HG03039 (cell line): ENCODE data around the gene BRDT.
"Not testable (repeated sequence)": the region's sequence is repeated elsewhere in the genome, so short reads cannot be mapped to it uniquely, and the experiment has no call there.

Experiments used
- ATAC-seq: cut with Tn5 transposase; IDR thresholded peaks from one replicate; pipeline ENCODE4 v1.9.1; 2021; ENCODE audit warnings: mild to moderate bottlenecking, moderate library complexity; ENCODE audit not compliant: unreplicated experiment

The BRDT gene

DNA sequence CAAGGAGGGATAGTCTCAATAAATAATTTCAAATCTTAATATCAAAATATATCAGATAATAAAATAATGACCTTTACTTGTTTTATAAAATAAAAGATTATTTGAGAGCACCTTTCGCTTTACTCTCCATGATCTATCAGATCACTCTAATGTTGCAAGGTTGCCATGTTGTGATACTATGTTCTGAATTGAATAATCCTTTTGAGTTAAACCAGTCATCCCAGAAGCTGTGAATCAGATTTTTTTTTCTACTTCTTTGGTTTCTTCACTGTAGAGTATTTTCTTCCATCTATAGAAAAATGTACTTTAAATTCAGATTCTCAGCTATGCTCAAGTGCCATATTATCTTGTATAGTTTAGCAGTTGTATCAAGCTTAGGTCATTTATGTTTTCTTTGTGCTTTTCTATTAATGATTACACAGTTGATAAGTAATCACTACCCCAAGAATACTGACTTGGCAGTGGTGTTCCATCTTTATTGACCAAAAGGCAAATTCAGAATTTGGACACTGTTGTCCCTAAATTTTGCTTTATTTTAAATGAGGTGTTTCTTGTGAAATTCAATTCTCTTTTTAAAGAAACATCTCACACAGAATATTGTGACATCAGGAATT, 32.9 kb downstream of the BRDT start:
- no peak for ATAC-seq

GRCh38 chr1:91993256-91993655, 44.1 kb downstream of the BRDT start:
- no peak for ATAC-seq

DNA sequence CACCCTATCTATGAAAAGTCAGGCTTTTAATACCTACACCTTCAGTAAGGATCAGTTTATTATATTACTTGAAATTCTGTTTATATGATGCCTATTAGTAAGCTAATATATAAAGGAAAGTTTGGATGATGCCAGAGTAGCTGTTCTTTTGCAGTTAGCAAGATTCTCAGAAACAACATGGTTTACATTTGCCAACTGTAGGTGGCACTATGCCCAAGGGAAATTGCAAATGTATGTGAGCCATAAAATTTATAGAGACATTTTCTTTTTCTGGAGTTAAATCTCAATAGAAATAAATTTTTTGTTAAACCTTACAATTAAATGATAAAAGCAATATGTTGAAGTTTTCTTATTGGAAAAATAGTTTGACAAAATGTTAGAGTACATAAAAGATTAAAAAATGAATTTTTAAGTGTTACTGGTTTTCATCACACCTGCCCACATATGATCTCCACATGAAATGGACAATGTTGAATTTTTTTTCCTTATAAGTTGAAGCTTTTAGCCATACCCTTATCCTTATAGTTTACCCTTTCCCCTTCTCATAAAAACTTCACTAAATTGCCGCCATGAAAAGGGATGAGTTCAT, 48.5 kb downstream of the BRDT start:
- ATAC-seq: no peak

GRCh38 chr1:92004129-92004528, 54.9 kb downstream of the BRDT start:
- ATAC-seq: no peak

GRCh38 chr1:92013923-92014322, 64.7 kb downstream of the BRDT start:
- ATAC-seq: no peak

- no peak for ATAC-seq
These were observed 67.6 kb downstream of the BRDT start for GRCh38 chr1:92016720-92017316.

GRCh38 chr1:92017656-92018055, 68.5 kb downstream of the BRDT start:
- ATAC-seq: no peak

GRCh38 chr1:92026042-92026441, 76.8 kb downstream of the BRDT start:
- not testable (repeated sequence) for ATAC-seq

- no peak for ATAC-seq
These were observed 77.6 kb downstream of the BRDT start for GRCh38 chr1:92026806-92027205.

- ATAC-seq: no peak
These were observed 80.2 kb downstream of the BRDT start for GRCh38 chr1:92029241-92029922.

GRCh38 chr1:92030656-92031107, 81.5 kb downstream of the BRDT start:
- ATAC-seq: no peak

DNA sequence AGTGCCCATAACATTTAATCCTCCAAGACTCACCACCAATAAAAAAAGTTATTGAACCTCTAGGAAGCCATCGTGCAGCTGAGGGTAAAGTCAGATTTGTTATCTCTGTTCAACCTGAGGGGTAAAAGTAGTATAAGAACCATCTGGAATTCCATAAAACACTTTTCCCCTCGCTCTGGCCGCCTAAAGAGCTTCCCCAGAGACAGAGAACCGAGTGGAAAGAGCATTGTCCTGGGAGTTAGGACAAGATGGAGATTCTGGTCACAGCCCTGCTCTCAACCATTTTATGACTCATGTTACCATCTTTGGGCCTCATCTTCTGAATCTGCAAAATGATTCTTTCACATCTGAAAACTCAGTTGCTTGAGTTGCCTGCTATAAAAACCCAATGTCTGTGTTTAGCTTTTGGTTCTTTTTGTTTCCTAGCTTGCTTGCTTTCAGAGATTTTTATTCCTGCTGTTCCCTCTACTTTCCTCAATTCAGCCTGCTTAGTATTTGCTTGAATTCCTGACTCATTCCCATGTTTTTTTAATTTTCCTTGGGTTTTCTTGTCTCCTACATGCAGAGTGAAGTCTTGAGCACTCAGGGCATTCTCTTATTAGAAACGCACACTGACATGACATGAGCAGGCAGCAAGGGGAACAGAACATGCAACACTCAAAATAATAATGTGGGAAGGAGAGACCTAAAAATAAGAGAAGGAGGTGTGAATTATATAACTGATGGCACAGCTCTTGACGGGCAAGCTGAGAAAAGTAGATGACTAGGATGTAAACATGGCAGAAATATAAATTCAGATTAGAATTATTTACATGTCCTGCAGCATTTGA, 82.3 kb downstream of the BRDT start:
- no peak for ATAC-seq

DNA sequence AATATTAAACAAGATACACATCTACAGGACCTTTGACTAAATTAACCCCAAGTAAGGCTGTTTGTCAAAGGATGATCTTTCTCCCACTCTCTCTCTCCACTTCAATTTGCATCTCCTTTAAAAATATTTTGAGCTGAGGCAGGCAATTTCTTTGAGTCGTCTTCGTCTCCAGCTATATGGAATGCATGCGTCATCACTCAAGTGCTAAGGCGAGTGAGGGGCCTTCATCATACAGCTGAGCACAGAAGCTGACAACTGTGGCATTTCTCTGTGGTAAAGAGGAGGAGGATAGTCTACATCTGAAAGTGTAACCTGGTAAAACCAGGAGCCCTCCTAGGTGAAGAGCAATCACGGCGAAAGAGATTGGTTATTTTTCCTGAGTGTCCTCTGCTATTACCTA, 88.2 kb downstream of the BRDT start:
- no peak for ATAC-seq

DNA sequence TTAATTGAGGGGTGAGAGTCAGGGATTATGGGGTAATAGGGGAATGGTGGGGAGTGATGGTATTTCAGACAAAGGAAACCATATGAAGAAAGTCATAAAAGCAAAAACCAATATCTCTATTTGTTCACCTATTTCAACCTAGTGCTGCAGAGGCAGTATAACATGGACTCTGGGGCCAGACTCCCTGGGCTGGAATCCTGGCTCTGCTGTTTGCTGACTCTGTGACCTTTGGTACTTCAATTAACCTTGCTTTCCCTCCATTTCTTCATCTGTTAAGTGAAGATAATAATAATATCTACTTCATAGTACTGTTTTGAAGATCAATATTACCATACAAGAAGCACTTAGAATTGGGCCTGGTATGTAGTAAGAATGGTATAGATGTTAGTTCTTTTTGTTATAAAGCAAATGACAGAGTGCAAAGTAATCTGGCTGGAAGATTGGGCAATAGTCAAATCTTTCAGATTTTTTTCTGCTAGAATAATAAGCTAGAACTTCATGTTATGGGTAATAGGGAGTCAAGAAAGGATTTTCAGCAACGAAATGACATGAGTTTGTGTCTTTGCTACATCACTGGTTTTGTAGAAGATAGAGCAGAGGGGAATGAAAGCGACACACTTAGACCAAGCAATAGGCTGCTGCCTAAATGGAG, 89.6 kb downstream of the BRDT start:
- no peak for ATAC-seq

DNA sequence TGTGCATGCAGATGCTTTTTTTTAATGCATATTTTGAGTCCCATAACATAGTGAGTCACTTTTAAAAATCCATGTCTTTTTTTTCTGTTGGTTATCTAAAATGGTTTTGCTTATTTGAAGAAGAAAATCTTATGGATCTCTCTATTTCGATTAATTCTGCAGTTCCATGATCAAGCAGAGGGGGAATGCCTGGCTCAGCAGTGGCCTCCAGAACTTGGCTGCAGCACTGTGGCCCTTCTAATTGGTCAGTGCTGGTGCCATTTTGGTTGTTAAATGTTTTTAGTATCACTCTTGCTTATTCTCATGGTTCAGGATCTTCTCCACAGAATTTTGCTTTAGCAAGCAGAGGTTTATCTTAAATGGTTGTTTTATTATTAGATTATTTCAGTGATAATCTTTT, 91.8 kb downstream of the BRDT start:
- ATAC-seq: no peak

GRCh38 chr1:92043621-92044020, 94.4 kb downstream of the BRDT start:
- ATAC-seq: no peak

- no peak for ATAC-seq
These were observed 96.7 kb downstream of the BRDT start for GRCh38 chr1:92045766-92046495.

DNA sequence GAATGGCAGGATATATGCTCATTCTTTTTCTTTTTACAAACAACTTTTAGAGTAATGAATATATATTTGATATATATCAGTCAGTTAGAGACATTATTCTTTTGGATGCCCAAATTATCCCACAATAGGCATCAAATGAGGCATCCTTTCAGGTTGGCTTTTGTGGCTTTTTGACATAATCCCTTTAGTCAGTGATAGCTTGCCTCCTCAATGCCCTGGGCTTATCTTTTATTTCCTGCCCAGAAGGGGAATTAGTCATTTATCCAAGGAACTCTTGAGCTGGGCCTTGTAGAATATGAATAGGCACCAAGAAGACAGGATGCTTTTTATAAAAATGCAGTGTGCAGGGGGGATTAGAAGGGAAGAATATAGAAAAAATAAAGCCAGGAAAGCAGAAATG, 102.7 kb downstream of the BRDT start:
- no peak for ATAC-seq
